ENCODE results near the gene TM4SF4.
"Not testable (repeated sequence)": the region's sequence is repeated elsewhere in the genome, so short reads cannot be mapped to it uniquely, and the experiment has no call there.

The TM4SF4 gene, protein sequence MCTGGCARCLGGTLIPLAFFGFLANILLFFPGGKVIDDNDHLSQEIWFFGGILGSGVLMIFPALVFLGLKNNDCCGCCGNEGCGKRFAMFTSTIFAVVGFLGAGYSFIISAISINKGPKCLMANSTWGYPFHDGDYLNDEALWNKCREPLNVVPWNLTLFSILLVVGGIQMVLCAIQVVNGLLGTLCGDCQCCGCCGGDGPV

DNA sequence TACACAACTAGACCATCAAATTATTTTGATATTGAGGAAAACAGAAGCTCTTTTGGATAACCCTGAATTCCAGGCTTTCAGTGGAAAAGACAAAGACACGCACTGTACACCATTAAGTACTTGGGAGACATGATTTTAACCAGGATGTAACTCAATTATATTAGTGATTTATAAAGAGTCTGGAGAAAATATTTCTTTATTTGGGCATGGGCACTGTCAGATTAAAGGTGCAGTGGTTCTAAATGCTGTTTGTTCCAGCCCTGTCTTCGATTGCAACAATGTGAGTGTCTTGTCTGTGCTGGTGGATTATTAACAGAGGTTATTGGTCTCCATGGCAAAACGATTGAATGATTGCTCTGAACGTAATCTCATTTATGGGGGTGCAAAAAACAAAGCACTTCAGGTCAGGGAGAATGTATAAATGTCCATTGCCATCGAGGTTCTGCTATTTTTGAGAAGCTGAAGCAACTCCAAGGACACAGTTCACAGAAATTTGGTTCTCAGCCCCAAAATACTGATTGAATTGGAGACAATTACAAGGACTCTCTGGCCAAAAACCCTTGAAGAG lies at the start of gene TM4SF4:
Gene TM4SF4 (plus strand): TSS at position 448 of the 568 bp plus-strand sequence. CDS start 181 bp downstream, outside the sequence.
- DNase-seq = no peak

DNA sequence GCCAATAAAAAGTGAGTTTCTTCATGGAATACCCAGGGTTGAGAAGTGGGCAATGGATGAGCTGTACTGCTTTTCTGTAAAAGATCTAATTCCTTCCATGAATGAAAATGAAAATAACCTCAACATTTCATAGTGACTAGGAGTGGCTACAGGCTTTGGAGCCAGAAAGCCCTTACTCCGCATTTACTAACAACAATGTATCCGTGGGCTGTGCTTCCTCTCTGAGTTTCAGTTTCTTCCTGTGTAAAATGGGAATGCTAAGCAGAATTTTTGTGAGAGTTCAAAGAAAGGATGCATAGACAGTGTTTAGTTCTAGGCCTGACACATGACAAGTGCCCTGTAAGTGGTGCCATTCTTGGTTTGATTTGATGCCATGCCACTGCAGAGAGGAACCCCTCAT lies 49.6 kb upstream of the TM4SF4 start:
- no peak for DNase-seq

DNA sequence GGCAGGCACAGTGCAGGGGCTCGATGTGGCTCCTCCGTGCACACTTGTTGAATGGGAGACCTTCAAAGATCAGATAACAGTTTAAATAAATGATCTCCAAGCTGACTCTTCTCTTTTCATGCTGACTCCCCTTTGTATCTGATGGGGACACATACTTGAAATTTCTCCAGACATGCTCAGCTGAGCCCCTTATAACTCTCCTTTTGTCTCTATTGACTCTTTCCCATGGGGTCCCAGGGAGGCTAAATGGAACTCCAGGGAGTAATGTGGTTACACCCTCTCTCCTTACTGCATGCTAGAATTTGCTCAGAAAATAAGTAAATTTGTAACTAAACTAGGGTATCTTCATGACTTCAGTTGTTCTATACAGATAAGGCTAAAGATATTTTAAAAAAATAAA lies 48.2 kb upstream of the TM4SF4 start:
- DNase-seq = no peak

DNA sequence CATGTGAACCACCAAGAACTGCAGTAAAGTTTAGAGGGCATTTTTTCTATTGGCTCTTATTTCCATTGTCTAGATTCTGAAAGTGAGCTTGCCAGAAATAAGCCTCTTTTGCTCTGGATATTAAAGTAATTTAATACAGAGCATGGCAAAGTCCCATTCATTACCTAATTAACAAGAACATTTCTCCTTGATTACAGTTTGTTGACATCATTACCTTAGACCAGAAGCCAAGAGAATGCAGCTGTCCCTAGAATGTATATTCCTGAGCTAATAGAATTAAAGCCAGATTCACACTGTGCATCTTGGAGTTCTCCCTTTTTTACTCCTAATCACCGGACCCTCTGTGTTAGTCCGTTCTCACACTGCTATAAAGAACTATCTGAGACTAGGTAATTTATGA lies 46.4 kb upstream of the TM4SF4 start:
- no peak for DNase-seq

DNA sequence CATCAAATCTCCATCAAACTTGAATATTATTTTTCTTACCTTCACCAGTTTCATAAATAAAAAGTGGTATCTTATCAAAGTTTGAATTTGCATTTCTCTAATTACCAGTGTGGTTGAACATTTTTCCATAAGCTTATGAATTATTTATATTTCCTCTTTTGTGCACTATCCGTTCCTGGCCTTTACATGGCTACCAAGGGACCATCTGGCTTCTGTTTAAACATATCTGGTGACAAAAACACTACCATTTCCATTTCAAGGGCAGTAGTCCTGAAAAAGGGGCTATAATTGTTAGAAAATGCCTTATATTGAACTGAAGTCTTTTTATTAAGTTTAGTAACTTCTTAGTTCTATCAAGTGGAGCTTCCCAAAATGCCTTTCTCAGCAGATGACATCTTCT lies 44.3 kb upstream of the TM4SF4 start:
- DNase-seq = no peak

DNA sequence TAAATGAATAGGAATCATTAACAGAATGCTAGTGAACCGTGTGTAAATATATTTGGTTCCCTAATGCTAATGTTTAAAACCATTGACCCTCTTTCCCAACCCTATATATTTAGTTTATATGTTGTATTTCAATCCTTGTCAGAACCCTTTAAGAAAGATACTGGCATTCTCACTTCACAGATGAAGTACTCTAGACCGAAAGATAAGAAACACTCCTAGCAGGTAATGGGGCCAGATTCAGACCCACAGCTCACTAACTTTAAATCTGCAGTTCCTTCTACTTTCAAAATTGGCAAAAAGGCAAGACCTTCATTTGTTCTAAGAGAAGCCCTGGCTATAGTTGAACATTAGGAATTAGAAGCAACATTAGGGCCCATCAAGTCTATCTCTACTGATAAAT lies 42.3 kb upstream of the TM4SF4 start:
- DNase-seq = no peak

DNA sequence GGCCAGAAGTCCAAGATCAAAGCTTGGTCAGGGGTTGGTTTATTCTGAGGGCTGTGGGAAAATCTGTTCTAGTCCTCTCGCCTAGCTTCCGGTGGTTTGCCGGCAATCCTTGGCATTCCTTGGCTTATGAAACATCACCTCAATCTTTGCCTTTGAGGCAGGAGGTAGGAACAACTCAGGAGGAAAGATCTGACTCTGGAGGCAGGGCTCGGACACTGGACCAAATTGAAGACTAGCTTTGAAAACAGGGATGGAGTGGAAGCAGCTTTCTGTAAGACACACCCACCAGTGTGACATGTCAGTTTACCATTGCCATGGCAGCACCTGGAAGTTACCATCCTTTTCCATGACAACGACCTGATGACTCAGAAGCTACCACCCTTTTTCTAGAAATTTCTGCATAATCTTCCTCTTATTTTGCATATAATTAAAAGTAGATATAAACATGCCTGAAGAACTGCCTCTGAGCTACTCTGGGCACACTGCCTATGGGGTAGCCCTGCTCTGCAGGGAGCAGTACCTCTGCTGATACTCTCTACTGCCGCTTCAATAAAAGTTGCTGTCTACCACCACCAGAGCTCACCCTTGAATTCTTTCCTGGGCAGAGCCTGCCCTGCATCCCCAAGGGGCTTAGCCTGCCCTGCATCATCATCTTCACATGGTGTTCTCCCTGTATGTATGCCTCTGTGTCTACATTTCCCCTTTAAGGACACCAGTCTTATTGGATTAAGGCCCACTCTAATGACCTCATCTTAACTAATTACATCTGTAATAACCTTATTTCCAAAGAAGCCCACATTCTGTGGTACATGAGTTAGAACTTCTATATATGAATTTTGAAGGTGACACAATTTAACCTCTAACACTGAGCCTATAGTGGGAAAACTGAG lies 38.3 kb upstream of the TM4SF4 start:
- DNase-seq = no peak

DNA sequence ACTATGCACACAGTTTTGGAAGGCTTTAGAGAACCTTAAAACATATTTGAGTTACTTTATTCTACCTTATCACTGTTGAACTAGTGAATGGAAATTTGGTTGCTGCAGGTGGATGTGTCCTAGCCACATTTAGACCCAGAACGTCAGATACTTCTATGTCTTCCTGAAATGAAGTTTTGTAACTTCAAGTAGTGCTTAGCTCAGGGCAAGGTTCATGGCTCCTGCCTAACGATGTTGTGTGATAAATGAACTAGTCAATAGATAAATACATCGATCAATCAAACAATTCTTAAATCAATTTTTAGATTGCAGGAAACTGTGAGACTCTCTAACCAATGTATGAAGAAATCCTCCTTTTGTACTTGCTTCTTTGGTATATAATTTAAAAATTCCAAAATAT lies 37.2 kb upstream of the TM4SF4 start:
- DNase-seq = no peak

DNA sequence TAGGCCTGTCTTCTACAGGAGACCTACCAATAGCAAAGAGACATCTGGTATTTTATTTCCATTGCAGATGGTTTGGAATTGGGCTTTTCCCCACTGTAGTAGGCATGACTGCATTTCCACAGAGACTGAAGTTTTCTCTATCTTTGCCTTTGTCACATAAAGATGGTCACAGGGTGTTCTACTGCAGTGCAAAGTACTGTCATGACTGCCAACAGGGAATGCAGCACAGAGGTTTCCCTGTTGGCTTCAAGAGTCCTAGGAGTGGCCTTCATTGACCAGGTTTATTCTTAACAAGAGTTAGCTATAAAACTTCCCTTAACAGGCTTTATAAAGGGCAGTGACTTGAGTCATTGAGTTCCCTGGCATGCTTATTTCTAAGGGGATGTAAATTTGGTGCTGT lies 36.8 kb upstream of the TM4SF4 start:
- no peak for DNase-seq

DNA sequence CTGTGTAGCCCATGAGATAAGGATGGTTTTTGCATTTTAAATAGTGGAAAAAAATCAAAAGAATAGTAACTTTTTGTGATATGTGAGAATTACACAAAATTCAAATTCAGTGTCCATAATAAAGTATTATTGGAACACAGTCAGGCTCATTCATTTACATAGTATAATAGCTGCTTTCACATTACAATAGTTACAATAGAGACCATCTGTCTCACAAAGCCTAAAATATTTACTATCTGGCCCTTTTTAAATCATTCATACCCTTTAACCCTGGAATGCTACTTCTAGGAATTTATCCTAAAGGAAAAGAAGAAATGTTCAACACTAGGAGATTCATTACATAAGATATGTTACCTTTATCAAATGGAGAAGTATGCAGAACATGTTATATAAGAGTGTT lies 35.5 kb upstream of the TM4SF4 start:
- DNase-seq = no peak

DNA sequence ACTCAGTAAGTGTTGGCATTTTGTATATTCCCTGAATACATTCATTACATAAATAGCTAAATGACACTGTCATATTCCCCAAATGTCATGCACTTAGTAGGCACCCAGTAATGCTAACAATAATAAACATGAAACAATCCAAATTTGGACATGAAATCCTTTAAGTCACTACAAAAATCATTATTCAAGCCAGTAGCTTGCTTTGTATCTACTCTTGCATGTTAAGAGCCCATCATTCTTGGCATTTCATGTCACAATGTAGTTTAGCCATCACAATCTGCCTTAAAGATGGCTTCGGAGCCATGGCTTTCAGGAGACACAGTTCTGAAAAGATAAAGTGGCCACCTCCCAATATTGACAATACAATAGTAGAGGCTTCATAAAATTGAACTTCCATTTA lies 32.9 kb upstream of the TM4SF4 start:
- DNase-seq = no peak

DNA sequence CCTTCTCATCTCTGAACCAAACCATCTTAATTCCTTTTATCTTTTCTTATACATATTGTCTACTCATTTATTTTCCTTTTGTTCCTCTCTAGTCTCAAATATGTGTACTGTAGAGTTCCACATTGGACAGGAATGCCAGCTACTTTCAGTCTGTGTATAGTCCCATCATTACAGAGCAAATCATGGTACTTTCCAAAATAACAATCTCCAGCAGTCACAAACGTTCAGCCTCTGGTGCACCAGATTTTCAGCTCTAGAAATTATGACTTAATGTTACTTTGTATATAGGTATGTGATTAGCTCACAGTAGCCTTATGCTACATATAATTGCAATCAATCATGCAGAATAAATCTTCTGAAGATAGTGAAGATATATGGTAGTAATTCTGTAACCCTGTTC lies 32.5 kb upstream of the TM4SF4 start:
- DNase-seq = no peak

DNA sequence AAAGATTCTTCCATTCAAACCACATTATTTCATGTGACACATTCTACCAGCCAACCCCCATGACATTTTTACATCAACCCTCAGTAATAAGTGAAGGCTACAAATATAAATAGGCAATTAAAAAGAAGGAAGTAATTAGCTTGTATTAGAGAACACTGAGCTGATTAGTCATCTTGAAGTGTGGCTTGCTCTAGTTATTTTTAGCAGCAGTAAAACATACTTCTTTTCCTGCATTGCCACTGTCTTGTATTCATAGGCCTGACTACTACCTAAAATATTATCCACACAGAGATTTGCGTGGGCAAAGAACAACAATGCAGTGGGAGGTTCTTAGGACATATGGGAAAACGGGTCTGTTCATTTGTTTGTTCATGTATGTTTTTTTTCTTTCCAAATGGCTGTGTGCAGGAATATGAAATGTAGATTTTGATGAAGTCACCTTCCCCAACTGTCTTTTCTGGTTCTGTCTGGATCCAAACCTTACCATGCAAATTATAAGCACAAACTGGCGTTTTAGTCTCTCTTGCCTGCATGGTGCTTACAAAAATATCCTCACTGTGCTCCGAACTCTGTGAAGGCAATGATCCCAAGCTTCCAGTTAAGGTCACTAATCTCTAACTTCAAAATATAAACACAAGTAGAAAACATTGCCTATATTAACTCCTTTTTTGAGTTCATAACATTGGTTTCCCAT lies 31.5 kb upstream of the TM4SF4 start:
- DNase-seq = no peak

DNA sequence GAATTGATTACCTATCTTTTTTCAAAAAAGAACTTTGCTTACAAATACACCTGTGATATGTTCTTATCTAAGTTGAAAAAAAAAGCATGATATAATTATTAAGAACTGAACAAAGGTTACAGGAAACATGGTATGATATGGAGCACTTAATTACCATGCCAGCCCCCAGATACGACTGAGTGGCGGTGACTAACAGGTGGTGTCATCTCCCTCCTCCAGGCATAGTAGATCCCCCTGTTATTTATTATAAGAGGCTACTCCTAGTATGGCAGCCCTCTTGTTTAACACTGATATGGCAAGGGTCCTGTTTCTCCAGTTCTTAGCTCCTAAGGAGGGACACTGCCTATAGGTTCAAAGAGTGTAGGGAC lies 31.0 kb upstream of the TM4SF4 start:
- DNase-seq = no peak

DNA sequence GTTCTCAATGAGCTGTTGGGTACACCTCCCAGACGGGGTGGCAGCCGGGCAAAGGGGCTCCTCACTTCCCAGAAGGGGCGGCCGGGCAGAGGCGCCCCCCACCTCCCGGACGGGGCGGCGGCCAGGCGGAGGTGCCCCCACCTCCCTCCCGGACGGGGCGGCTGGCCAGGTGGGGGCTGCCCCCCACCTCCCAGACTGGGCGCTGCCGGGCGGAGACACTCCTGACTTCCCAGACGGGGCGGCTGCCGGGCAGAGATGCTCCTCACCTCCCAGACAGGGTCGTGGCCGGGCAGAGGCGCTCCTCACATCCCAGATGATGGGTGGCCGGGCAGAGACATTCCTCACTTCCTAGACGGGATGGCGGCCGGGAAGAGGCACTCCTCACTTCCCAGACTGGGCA lies 29.6 kb upstream of the TM4SF4 start:
- not testable (repeated sequence) for DNase-seq

DNA sequence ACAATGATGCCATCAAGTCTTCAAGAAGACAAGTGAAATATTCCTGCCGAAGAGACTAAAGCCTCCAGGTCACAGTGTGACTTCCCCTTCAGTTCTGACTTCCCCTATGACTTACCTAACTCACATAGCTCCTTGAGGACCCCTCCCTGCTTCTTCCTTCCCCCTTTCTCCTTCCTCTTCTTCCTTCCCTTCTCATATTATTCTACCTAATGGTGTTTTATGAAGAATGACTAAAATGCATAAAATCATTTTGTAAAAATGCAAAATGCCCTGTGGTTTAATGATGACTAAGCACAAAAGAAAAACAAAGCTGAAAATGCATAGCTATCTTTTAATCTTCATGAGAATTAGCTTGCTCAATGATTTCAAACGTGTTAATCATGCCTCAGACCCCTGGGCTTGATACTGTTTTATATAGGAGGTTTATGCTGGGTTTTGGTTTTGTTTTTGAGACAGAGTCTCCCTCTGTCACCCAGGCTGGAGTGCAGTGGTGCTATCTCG lies 26.1 kb upstream of the TM4SF4 start:
- peak; percentile 48 for DNase-seq

DNA sequence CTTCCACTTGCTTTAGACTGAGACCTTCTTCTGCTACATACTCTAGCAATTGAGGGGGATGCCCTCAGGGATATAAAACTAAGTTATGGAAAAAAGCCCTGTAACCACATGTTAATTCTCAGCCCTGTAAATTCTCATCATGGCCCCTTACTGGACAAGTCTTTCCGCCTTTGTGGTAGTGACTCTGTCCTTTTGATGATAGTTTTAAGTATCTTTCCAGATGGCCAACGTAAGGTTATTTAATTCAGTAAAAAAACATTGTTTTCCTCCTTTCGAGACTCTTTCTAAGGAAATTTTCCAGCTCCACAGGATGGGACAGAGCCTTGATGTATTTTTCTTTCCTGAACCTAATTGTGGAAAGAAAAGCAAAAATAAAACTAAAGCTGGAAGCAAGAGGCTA lies 25.3 kb upstream of the TM4SF4 start:
- DNase-seq = no peak

DNA sequence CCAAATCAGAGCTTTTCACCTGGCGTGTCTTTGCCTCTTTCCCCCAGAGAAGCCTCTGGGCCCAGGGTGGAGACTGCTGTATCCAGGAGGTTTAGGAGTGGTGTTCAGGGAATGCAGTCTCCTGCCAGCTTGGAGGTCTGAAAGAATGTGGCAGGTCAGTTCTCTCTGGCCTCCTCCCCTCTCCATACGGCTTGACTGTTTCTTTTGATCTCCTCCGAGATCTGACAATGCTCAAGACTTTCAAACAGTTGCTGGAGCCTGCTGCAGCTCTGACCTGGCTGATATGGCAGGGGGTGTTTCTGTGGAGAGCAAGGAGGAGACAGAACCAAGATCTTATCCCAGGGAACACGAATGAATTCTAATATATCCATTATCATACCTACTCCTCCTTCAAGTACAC lies 24.7 kb upstream of the TM4SF4 start:
- DNase-seq = peak; percentile 77

DNA sequence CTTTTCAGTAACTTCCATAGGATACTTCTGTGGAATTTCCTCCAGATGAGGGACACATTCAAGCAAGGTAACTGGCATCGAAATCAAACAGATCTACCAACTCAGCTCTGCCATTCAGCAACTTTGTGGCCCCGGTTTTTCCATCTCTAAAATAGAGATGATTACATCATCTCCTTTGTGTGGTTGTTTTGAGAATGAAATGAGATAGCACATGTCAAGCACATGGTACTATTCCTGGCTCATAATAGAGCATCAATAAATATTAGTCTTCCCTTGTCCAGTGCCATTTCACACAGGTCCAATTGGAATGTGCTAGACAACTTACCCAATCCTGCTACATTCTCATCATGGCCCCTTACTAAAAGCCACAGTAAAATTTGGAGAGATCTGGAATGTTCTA lies 24.2 kb upstream of the TM4SF4 start:
- no peak for DNase-seq

DNA sequence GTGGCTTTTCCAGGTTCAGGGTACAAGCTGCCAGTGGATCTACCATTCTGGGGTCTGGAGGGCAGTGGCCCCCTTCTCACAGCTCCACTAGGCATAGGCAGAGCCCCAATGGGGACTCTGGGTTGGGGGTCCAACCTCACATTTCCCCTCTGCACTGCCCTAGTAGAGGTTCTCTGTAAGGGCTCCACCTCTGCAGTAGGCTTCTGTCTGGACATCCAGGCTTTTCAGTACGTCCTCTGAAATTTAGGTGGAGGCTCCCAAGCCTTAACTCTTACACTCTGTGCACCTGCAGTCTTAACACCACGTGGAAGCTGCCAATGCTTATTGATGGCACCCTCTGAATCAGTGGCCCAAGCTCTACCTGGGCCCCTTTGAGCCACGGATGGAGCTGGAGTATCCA lies 22.5 kb upstream of the TM4SF4 start:
- no peak for DNase-seq

DNA sequence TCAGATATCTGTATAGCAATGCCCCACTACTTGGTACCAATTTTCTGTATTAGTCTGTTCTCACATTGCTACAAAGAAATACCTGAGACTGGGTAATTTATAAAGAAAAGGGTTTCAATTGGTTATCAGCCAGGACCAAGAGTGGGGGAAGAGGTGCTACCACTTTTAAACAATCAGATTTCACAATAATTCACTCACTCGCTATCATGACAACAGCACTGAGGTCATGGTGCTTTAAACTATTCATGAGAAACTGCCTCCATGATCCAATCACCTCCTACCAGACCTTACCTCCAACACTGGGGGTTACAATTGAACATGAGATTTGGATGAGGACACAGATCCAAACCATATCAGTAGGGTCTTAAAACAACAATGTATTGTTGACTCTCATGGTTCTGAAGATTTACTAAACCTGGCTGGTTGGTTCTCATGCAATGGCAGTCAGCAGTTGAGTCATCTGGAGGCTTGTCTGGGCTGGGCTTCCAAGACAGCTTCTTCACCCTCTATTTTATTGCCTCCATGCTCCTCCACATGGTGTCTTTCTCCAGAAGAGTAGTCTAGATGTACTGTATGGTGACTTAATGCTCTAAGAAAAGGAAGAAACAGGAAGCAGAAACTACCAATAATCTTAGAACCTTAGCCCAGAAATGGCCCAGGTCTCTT lies 21.2 kb upstream of the TM4SF4 start:
- DNase-seq = no peak

DNA sequence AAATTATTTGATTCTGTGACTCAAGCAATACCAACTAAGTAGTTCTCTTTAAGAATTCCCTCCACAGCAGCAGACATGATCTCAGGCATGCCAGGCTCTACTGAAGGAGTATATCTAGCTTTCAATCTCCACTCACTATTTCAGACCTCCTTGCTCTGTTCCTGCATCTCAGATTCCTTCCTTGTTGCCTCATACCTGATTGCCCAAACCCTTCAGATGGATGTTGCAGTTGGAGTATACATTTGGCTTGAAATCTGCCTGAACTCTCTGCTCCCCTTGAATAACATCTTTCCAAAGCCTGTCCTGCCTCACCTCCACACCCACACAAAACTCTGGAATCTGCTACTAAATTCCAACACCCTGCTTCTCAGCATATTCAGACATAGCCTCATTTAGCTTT lies 19.8 kb upstream of the TM4SF4 start:
- DNase-seq = peak; percentile 97

DNA sequence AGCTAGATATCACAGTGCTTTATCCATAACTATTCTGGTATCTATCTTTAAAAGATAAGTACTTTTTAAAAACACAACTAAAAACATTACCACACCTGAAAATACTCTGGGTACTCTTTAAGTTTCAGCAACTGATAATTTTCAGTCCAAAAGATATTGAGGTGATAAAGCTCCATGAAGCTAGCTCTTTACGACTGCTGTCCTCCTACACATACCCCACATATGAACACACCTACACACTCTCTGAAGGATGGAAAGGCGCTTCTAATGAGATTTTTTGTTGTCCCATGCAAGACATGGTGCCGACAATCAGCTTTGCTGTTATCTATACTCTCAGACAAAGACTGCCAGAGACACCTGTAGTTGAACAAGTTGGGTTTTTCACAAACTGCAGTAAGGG lies 19.1 kb upstream of the TM4SF4 start:
- peak; percentile 52 for DNase-seq

Data from NCI-H226 (cell line).